ENCODE data around the gene ZNF143.
"Not testable (repeated sequence)": the region's sequence is repeated elsewhere in the genome, so short reads cannot be mapped to it uniquely, and the experiment has no call there.

The ZNF143 gene

DNA sequence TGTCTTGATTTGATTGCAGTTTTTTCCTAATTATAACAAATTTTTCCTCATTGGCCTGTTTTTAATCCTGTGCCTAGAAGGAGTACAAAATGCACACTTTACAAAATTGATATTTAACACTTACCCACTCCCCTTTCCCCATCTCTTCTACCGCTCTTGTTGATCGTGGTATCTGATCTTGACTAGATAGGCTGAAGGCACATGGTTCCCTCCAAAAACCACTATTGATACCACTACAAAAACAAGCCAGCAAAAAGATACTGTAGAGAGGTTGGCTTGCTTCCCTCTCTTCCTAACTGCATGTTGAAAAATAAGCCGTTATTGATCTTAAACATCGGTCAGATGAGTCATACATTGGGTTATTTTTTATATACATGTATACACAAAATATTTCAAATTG lies 14.6 kb upstream of the ZNF143 start:
- H3K27ac ChIP-seq (ENCODE audit: low read length), result no peak overlapping the region
- H3K27me3 ChIP-seq (replicated peaks; ENCODE audit: insufficient read depth, low read length), result no peaks in the 10 kb centered on the region
- H4K20me1 ChIP-seq (ENCODE audit: insufficient read depth, low read length), result no peaks in the 10 kb centered on the region
- peaks cover 4% of the 10 kb centered on the region; the same call in 1 of the 2 replicates for H3K79me2 ChIP-seq (ENCODE audit: low read length)
- H3F3A ChIP-seq (ENCODE audit: insufficient read depth, low read length), result no peaks in the 10 kb centered on the region; the same call in 1 of the 2 replicates
- H3K4me2 ChIP-seq (ENCODE audit: low read depth, low read length), result no peak overlapping the region
- H3K9me3 ChIP-seq (replicated peaks; ENCODE audit: insufficient read depth, low read length), result no peaks in the 10 kb centered on the region
- no peak for DNase-seq
- no peak for TF ChIP-seq EZH2phosphoT487 (IDR thresholded peaks at IDR 0.05; ENCODE audit: low read length)
- no peak for TF ChIP-seq EZH2 (optimal IDR thresholded peaks at IDR 0.05; ENCODE audit: low read depth, low read length)
- TF ChIP-seq, protein P1, sequence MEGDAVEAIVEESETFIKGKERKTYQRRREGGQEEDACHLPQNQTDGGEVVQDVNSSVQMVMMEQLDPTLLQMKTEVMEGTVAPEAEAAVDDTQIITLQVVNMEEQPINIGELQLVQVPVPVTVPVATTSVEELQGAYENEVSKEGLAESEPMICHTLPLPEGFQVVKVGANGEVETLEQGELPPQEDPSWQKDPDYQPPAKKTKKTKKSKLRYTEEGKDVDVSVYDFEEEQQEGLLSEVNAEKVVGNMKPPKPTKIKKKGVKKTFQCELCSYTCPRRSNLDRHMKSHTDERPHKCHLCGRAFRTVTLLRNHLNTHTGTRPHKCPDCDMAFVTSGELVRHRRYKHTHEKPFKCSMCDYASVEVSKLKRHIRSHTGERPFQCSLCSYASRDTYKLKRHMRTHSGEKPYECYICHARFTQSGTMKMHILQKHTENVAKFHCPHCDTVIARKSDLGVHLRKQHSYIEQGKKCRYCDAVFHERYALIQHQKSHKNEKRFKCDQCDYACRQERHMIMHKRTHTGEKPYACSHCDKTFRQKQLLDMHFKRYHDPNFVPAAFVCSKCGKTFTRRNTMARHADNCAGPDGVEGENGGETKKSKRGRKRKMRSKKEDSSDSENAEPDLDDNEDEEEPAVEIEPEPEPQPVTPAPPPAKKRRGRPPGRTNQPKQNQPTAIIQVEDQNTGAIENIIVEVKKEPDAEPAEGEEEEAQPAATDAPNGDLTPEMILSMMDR (IDR thresholded peaks at IDR 0.05; ENCODE audit: low read length), result no peak
- H3K4me1 ChIP-seq (ENCODE audit: low read length), result no peaks in the 10 kb centered on the region
- H3K9ac ChIP-seq (ENCODE audit: low read length), result no peak overlapping the region
- peaks cover 13% of the 10 kb centered on the region for H3K36me3 ChIP-seq (replicated peaks; ENCODE audit: insufficient read depth, low read length)
- H2AFZ ChIP-seq (ENCODE audit: low read length), result no peak overlapping the region
- H3K9me2 ChIP-seq (replicated peaks; ENCODE audit: insufficient read depth, low read length), result no peaks in the 10 kb centered on the region
- H3K4me3 ChIP-seq (ENCODE audit: low read length), result no peak overlapping the region

DNA sequence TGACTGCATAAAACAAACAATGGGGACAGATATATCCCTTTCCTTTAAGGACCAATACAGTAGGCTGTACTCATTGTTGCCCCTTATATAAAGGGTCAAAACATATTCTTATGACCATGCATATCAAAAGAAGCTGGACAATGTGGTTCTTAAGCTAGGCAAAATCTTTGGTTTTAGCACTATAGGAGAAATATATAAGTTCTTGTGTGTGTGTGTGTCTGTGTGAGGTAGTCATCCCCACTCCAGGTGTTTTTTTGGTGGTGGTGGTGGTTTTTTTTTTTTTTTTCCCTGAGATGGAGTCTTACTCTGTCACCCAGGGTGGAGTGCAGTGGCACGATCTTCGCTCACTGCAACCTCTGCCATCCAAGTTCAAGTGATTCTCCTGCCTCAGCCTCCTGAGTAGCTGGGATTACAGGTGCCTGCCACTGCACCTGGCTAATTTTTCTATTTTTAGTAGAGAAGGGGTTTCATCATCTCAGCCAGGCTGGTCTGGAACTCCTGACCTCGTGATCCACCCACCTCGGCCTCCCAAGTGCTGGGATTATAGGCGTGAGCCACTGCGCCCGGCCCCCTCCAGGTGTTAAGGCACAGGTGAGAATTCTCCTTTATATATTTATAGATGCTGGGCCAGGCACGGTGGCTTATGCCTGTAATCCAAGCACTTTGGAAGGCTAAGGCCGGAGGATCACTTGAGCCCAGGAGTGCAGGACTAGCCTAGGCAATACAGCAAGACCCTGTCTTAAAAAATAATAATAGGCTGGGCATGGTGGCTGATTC lies 12.0 kb upstream of the ZNF143 start:
- Histone ChIP-seq H4K20me1 (ENCODE audit: insufficient read depth, low read length) (no peaks in the 10 kb centered on the region), H3K4me3 (ENCODE audit: low read length) (no peak overlapping the region), H3K9me3 (replicated peaks; ENCODE audit: insufficient read depth, low read length) (no peaks in the 10 kb centered on the region), H3K27ac (ENCODE audit: low read length) (no peak overlapping the region), H3K27me3 (replicated peaks; ENCODE audit: insufficient read depth, low read length) (no peaks in the 10 kb centered on the region), H3K4me2 (ENCODE audit: low read depth, low read length) (no peak overlapping the region), H3K9ac (ENCODE audit: low read length) (no peak overlapping the region), H2AFZ (ENCODE audit: low read length) (no peak overlapping the region), H3K79me2 (ENCODE audit: low read length) (no peaks in the 10 kb centered on the region), H3F3A (ENCODE audit: insufficient read depth, low read length) (no peaks in the 10 kb centered on the region; the same call in 1 of the 2 replicates), H3K9me2 (replicated peaks; ENCODE audit: insufficient read depth, low read length) (no peaks in the 10 kb centered on the region), H3K36me3 (replicated peaks; ENCODE audit: insufficient read depth, low read length) (peaks cover 5% of the 10 kb centered on the region; the same call in 1 of the 2 replicates), H3K4me1 (ENCODE audit: low read length) (no peaks in the 10 kb centered on the region)
- TF ChIP-seq EZH2phosphoT487 (IDR thresholded peaks at IDR 0.05; ENCODE audit: low read length) (no peak), EZH2 (optimal IDR thresholded peaks at IDR 0.05; ENCODE audit: low read depth, low read length) (no peak)
- TF ChIP-seq, protein P1 (IDR thresholded peaks at IDR 0.05; ENCODE audit: low read length), result no peak
- no peak for DNase-seq

GRCh38 chr11:9452023-9452422 lies 8.8 kb upstream of the ZNF143 start:
- not testable (repeated sequence) for H3K9me3 ChIP-seq (replicated peaks; ENCODE audit: insufficient read depth, low read length); H2AFZ ChIP-seq (ENCODE audit: low read length); H3K36me3 ChIP-seq (replicated peaks; ENCODE audit: insufficient read depth, low read length); H3F3A ChIP-seq (ENCODE audit: insufficient read depth, low read length); H3K4me1 ChIP-seq (ENCODE audit: low read length); DNase-seq; H3K9me2 ChIP-seq (replicated peaks; ENCODE audit: insufficient read depth, low read length); H3K9ac ChIP-seq (ENCODE audit: low read length); H3K27me3 ChIP-seq (replicated peaks; ENCODE audit: insufficient read depth, low read length); H4K20me1 ChIP-seq (ENCODE audit: insufficient read depth, low read length); H3K79me2 ChIP-seq (ENCODE audit: low read length); H3K4me3 ChIP-seq (ENCODE audit: low read length); H3K4me2 ChIP-seq (ENCODE audit: low read depth, low read length); H3K27ac ChIP-seq (ENCODE audit: low read length)

GRCh38 chr11:9455722-9456121 lies 5.1 kb upstream of the ZNF143 start:
- Histone ChIP-seq H2AFZ (ENCODE audit: low read length) (no peak overlapping the region), H3K4me3 (ENCODE audit: low read length) (no peak overlapping the region), H3K27ac (ENCODE audit: low read length) (no peak overlapping the region), H3F3A (ENCODE audit: insufficient read depth, low read length) (peaks cover 6% of the 10 kb centered on the region), H3K9ac (ENCODE audit: low read length) (no peak overlapping the region), H3K4me2 (ENCODE audit: low read depth, low read length) (no peak overlapping the region), H3K79me2 (ENCODE audit: low read length) (peaks cover 12% of the 10 kb centered on the region), H3K36me3 (replicated peaks; ENCODE audit: insufficient read depth, low read length) (no peaks in the 10 kb centered on the region), H3K9me2 (replicated peaks; ENCODE audit: insufficient read depth, low read length) (no peaks in the 10 kb centered on the region), H3K4me1 (ENCODE audit: low read length) (no peaks in the 10 kb centered on the region), H3K27me3 (replicated peaks; ENCODE audit: insufficient read depth, low read length) (no peaks in the 10 kb centered on the region), H4K20me1 (ENCODE audit: insufficient read depth, low read length) (no peaks in the 10 kb centered on the region), H3K9me3 (replicated peaks; ENCODE audit: insufficient read depth, low read length) (no peaks in the 10 kb centered on the region)
- no peak for DNase-seq
- TF ChIP-seq EZH2 (optimal IDR thresholded peaks at IDR 0.05; ENCODE audit: low read depth, low read length), result no peak
- TF ChIP-seq, protein P1 (IDR thresholded peaks at IDR 0.05; ENCODE audit: low read length), result no peak
